Tibial nerve (tissue), 4 donors: ENCODE results near the gene MED13L.

ENCODE experiments used
- EP300 ChIP-seq, 2 donors: sonication (generic); formaldehyde crosslinking; IDR thresholded peaks; one replicate each; pipeline ENCODE4 v1.6.1; 2017; ENCODE audit warnings: antibody characterized with exemption in 2 of 2, mild to moderate bottlenecking in 1 of 2
- POLR2A ChIP-seq, 2 donors: fragments of 450-650 bp; IDR thresholded peaks; one replicate each; pipeline ENCODE4 v1.6.1; 2017; ENCODE audit warnings: antibody characterized with exemption in 2 of 2, mild to moderate bottlenecking in 2 of 2, moderate library complexity in 2 of 2
- TF ChIP-seq, protein P1 (sequence below), 5 experiments: fragments of 200-600 bp in 3 of 5; fragments of 450-650 bp in 2 of 5; sonication (generic) in 3 of 5; IDR thresholded peaks; one replicate each; pipeline ENCODE4 v1.5.1; 2016 to 2019; ENCODE audit warnings: antibody characterized with exemption in 5 of 5, mild to moderate bottlenecking in 3 of 5, moderate library complexity in 2 of 5

DNA sequence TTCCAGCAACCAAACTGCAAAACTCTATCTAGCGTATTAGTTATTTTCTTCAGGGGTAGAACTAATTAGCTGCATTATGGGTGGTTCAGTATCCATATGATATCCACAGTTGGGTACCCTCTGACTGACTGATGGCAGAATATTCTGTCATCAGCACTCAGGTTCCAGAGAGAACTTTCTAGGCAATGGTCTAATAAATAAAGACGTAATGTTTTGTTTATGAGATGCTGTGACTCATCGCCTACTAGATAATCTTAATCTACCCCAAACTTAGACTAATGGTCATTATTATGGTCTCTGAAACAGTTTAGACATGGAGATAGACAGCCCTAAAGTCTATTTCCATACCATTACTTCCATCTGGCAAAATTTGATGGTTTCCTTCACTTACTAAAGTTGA lies 220.1 kb downstream of the MED13L start:
- no peak for TF ChIP-seq POLR2A (IDR thresholded peaks at IDR 0.05)
- TF ChIP-seq, protein P1, sequence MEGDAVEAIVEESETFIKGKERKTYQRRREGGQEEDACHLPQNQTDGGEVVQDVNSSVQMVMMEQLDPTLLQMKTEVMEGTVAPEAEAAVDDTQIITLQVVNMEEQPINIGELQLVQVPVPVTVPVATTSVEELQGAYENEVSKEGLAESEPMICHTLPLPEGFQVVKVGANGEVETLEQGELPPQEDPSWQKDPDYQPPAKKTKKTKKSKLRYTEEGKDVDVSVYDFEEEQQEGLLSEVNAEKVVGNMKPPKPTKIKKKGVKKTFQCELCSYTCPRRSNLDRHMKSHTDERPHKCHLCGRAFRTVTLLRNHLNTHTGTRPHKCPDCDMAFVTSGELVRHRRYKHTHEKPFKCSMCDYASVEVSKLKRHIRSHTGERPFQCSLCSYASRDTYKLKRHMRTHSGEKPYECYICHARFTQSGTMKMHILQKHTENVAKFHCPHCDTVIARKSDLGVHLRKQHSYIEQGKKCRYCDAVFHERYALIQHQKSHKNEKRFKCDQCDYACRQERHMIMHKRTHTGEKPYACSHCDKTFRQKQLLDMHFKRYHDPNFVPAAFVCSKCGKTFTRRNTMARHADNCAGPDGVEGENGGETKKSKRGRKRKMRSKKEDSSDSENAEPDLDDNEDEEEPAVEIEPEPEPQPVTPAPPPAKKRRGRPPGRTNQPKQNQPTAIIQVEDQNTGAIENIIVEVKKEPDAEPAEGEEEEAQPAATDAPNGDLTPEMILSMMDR (IDR thresholded peaks at IDR 0.05) = no peak
- TF ChIP-seq EP300 (IDR thresholded peaks at IDR 0.05) = no peak
